HCT116 (cell line): Measurements from ENCODE around the gene LAMP1. TPM values are rescaled to one million over a fixed set of nuclear protein-coding genes. Genes with fewer than 3 reads are reported as not detected.
A peak's percentile ranks its signal among the peaks of the same experiment; 100 is the strongest.

Experiments
- ATAC-seq: fragments of 200-7000 bp; cut with Tn5 transposase; 2 replicates; pipeline ENCODE4 v1.9.1; 2020; ENCODE audit warnings: mild to moderate bottlenecking, moderate library complexity
- BruUV-seq: library from RNA; stranded (reverse); fragments of 400-500 nt; replicated peaks from 2 replicates; lab custom pipeline; 2021; lab: Mats Ljungman, UMichigan
- CTCF ChIA-PET: fragments of 300-600 bp; sonication (Branson Sonifier 250); formaldehyde crosslinking; loops from one replicate; lab custom pipeline; 2021; ENCODE audit warnings: antibody characterized with exemption; lab: Charles Lee
- POLR2A ChIA-PET: fragments of 300-600, 350-600 bp; sonication (Branson Sonifier 250); formaldehyde crosslinking; loops from one replicate; lab custom pipeline; 2021; ENCODE audit warnings: antibody characterized with exemption; lab: Charles Lee
- RAD21 ChIA-PET, 2 experiments: fragments of 300-600 bp; sonication (Branson Sonifier 250); formaldehyde crosslinking; loops; one replicate each; lab custom pipeline; 2023; ENCODE audit warnings: low total read pairs in 2 of 2; ENCODE audit not compliant: uncharacterized antibody in 2 of 2, unreplicated experiment in 2 of 2, low non-redundant PET in 1 of 2; lab: Charles Lee
- DNase-seq: peaks from one replicate; pipeline ENCODE4 v3.0.0-alpha.2; 2010; ENCODE audit warnings: low read depth, low spot score
- H2AFZ ChIP-seq: fragments of 200-600 bp; shearing (Covaris generic), sonication (generic); 2 replicates; pipeline ENCODE4 v1.6.1; 2017; ENCODE audit warnings: low read depth, mixed run types, mixed read lengths, antibody characterized with exemption, low read length; ENCODE audit not compliant: poor library complexity, severe bottlenecking
- H3K27ac ChIP-seq: 2 replicates; pipeline ENCODE4 v1.5.1; 2012; ENCODE audit warnings: low read depth, low read length
- H3K27me3 ChIP-seq: fragments of 200-600 bp; sonication (generic); 2 replicates; pipeline ENCODE4 v1.6.1; 2016; ENCODE audit warnings: mixed run types, low read length, mixed read lengths; ENCODE audit not compliant: insufficient read depth
- H3K36me3 ChIP-seq, 2 experiments: fragments of 200-500 bp in 1 of 2; fragments of 200-600 bp in 1 of 2; sonication (Bioruptor generic) in 1 of 2; sonication (generic) in 1 of 2; 2 replicates each; pipeline versions ENCODE4 v1.5.1 to v1.6.1; 2014 to 2016; ENCODE audit warnings: low read length in 2 of 2, inconsistent platforms in 1 of 2, mixed read lengths in 1 of 2, mixed run types in 1 of 2; ENCODE audit not compliant: insufficient read depth in 2 of 2, control insufficient read depth in 1 of 2
- H3K4me1 ChIP-seq, 2 experiments: fragments of 200-600 bp in 1 of 2; sonication (generic) in 1 of 2; 2 replicates each; pipeline versions ENCODE4 v1.5.1 to v1.6.1; 2012 to 2017; ENCODE audit warnings: low read length in 2 of 2, inconsistent platforms in 1 of 2, mild to moderate bottlenecking in 1 of 2, mixed read lengths in 1 of 2, mixed run types in 1 of 2, moderate library complexity in 1 of 2; ENCODE audit not compliant: insufficient read depth in 2 of 2, control insufficient read depth in 1 of 2
- H3K4me2 ChIP-seq: fragments of 200-600 bp; sonication (generic); 2 replicates; pipeline ENCODE4 v1.6.1; 2017; ENCODE audit warnings: mixed run types, low read length, mixed read lengths
- H3K4me3 ChIP-seq, 2 experiments: fragments of 200-600 bp in 1 of 2; sonication (generic) in 1 of 2; replicated peaks in 1 of 2; 2 replicates each; pipeline ENCODE4 v1.5.1; 2011 to 2016; ENCODE audit warnings: low read length in 2 of 2, control low read depth in 1 of 2, low read depth in 1 of 2, mild to moderate bottlenecking in 1 of 2, mixed read lengths in 1 of 2, mixed run types in 1 of 2
- H3K79me2 ChIP-seq: fragments of 200-600 bp; sonication (generic); 2 replicates; pipeline ENCODE4 v1.6.1; 2017; ENCODE audit warnings: mild to moderate bottlenecking, mixed run types, low read length, moderate library complexity, mixed read lengths; ENCODE audit not compliant: insufficient read depth
- H3K9ac ChIP-seq: fragments of 200-600 bp; sonication (generic); 2 replicates; pipeline ENCODE4 v1.6.1; 2016; ENCODE audit warnings: low read length, mixed read lengths
- H3K9me2 ChIP-seq: fragments of 200-600 bp; sonication (generic), shearing (Covaris generic); 2 replicates; pipeline ENCODE4 v1.6.1; 2017; ENCODE audit warnings: mixed run types, mild to moderate bottlenecking, moderate library complexity; ENCODE audit not compliant: insufficient read depth
- H3K9me3 ChIP-seq, 2 experiments: fragments of 200-500 bp in 1 of 2; fragments of 200-600 bp in 1 of 2; sonication (Bioruptor generic) in 1 of 2; sonication (generic) in 1 of 2; 2 replicates each; pipeline ENCODE4 v1.6.1; 2014 to 2017; ENCODE audit warnings: low read length in 2 of 2, mixed read lengths in 2 of 2, inconsistent platforms in 1 of 2, low read depth in 1 of 2, mild to moderate bottlenecking in 1 of 2, mixed run types in 1 of 2, moderate library complexity in 1 of 2; ENCODE audit not compliant: control insufficient read depth in 1 of 2, insufficient read depth in 1 of 2
- H4K20me1 ChIP-seq: fragments of 200-600 bp; sonication (generic), shearing (Covaris generic); 2 replicates; pipeline ENCODE4 v1.6.1; 2017; ENCODE audit warnings: mixed run types, mild to moderate bottlenecking, moderate library complexity; ENCODE audit not compliant: insufficient read depth
- EZH2 ChIP-seq: fragments of 200-600 bp; sonication (generic); IDR thresholded peaks from 2 replicates; pipeline ENCODE4 v1.6.1; 2017; ENCODE audit warnings: antibody characterized with exemption, mixed run types
- EZH2phosphoT487 ChIP-seq: fragments of 200-600 bp; IDR thresholded peaks from 2 replicates; pipeline ENCODE4 v1.6.1; 2018; ENCODE audit warnings: antibody characterized with exemption, borderline replicate concordance
- SRF ChIP-seq: IDR thresholded peaks from 2 replicates; pipeline ENCODE4 v1.6.1; 2012; ENCODE audit warnings: low read depth
- intact Hi-C: fragments of 100-400 bp; cut with micrococcal nuclease; formaldehyde crosslinking; loops from 2 replicates; pipeline ENCODE4 v1.10.0; 2022
- total RNA-seq: library from RNA; stranded (reverse); gene quantifications from one replicate; pipeline ENCODE4 v1.2.1, GENCODE V29; 2021; ENCODE audit not compliant: unreplicated experiment

Gene LAMP1
- total RNA-seq, 1 experiment from 2014 or later = 158 TPM

DNA sequence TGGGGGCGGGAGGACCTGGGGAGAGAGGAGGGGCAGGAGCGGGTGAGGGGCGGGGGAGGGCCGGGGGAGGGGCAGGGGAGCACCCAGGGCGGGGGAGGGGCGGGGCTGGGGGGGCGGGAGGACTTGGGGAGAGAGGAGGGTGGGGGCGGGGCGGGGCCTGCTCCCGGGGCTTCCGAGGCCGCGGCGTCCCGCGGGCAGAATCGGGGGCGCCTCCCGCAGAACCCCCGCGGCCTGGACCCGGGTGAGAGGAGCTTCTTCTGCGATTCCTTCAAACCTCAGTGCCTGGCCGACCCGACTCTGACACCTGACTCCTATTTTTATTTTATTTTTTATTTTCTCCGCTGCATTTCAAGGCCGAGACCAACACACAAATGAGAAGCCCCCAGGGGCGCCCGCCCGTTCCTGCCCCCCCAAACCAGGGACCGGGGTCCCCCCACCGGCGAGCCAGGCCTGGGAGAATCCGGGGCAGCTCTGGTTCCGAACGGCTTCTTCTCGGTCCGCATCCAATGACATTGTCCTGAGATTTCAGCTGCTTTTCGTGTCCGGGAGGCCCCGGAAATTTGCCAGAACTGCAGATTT lies 67.4 kb downstream of the LAMP1 start:
- no peak for TF ChIP-seq SRF
- no peak for TF ChIP-seq EZH2phosphoT487
- ChIA-PET RAD21 (no interaction called here), POLR2A (no interaction called here), CTCF (interaction anchor here (1.4 kb wide), 1 partner anchor 29 kb away, joined by 3 read pairs; no protein-coding TSS in a partner anchor)
- Histone ChIP-seq H4K20me1 (no peaks in the 10 kb centered on the region), H3K9ac (0 out of 2 replicates have a peak overlapping the region, but pooled peaks have one; percentile 20), H3K79me2 (peaks cover 10% of the 10 kb centered on the region), H3K4me2 (peak overlapping the region; percentile 52), H3K36me3 (0 out of 4 replicates have a peak, but pooled peaks cover 0 to 3% of the 10 kb centered on the region in 2 experiments), H3K9me2 (no peaks in the 10 kb centered on the region), H3K27me3 (no peaks in the 10 kb centered on the region), H2AFZ (no peak overlapping the region), H3K27ac (peak overlapping the region; percentile 40), H3K4me3 (0 out of 4 replicates have a peak overlapping the region, but pooled peaks of 1 of the 2 experiments have one; percentile 9), H3K4me1 (peaks cover 10 to 14% of the 10 kb centered on the region in 2 experiments), H3K9me3 (no peaks in the 10 kb centered on the region)
- no peak for ATAC-seq
- no peak for DNase-seq
- intact Hi-C loops = loop anchor here (5.0 kb wide), 1 partner anchor 67 kb away; the partner anchor contains the start of gene LAMP1
- no TSS peak for BruUV-seq

GRCh38 chr13:113364901-113365582 lies 68.0 kb downstream of the LAMP1 start:
- POLR2A ChIA-PET = no interaction called here

More at GRCh38 chr13:113364901-113365582, 68.0 kb downstream of the LAMP1 start:
- no peaks in the 10 kb centered on the region for H4K20me1 ChIP-seq
- no TSS peak for BruUV-seq
- peak overlapping the region; percentile 40 for H3K27ac ChIP-seq
- ATAC-seq (no peak), DNase-seq (no peak)
- no peak overlapping the region for H3K4me3 ChIP-seq
- no peaks in the 10 kb centered on the region for H3K9me2 ChIP-seq
- intact Hi-C loops = loop anchor here (5.0 kb wide), 1 partner anchor 68 kb away; the partner anchor contains the start of gene LAMP1
- ChIA-PET CTCF (interaction anchor here (1.4 kb wide), 1 partner anchor 29 kb away, joined by 3 read pairs; no protein-coding TSS in a partner anchor), RAD21 (no interaction called here)
- no peaks in the 10 kb centered on the region for H3K9me3 ChIP-seq
- peaks cover 10 to 14% of the 10 kb centered on the region in 2 experiments for H3K4me1 ChIP-seq
- no peak overlapping the region for H3K9ac ChIP-seq
- H2AFZ ChIP-seq = no peak overlapping the region
- 0 out of 4 replicates have a peak, but pooled peaks cover 0 to 3% of the 10 kb centered on the region in 2 experiments for H3K36me3 ChIP-seq
- H3K27me3 ChIP-seq = no peaks in the 10 kb centered on the region
- H3K79me2 ChIP-seq = peaks cover 10% of the 10 kb centered on the region
- H3K4me2 ChIP-seq = peak overlapping the region; percentile 52; the same call in 1 of the 2 replicates
- no peak for TF ChIP-seq EZH2
